ENCODE data around the gene ASH1L. TPM values are rescaled to one million over a fixed set of nuclear protein-coding genes. Genes with fewer than 3 reads are reported as not detected.

ASH1L gene
- total RNA-seq, 4 donors from 2014 or later = 58.3 to 101 (median 73.8) TPM

DNA sequence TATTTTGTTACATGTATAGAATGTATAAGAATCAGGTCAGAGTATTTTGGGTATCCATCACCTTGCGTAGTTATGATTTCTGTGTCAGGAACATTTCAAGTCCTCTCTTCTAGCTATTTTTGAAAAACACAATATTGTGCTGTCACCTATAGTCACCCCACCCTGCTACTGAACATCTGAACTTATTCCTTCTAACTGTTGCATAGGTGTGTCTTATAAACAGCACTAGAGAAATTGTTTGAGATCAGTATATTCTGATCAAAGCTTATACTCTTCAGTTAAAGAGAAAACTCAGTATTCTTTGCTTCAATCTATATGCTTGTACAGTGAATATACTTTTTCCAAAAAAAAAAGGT is 96.0 kb downstream of the ASH1L start:
- Histone ChIP-seq H3K9me3 (no peaks in the 10 kb centered on the region), H3K27me3 (no peaks in the 10 kb centered on the region), H3K4me1 (no peaks in the 10 kb centered on the region), H3K36me3 (peaks cover 0 to 23% (median 0%) of the 10 kb centered on the region in 3 donors), H3K27ac (no peak overlapping the region), H3K4me3 (no peak overlapping the region)
- DNase-seq = no peak
- TF ChIP-seq, protein P1, sequence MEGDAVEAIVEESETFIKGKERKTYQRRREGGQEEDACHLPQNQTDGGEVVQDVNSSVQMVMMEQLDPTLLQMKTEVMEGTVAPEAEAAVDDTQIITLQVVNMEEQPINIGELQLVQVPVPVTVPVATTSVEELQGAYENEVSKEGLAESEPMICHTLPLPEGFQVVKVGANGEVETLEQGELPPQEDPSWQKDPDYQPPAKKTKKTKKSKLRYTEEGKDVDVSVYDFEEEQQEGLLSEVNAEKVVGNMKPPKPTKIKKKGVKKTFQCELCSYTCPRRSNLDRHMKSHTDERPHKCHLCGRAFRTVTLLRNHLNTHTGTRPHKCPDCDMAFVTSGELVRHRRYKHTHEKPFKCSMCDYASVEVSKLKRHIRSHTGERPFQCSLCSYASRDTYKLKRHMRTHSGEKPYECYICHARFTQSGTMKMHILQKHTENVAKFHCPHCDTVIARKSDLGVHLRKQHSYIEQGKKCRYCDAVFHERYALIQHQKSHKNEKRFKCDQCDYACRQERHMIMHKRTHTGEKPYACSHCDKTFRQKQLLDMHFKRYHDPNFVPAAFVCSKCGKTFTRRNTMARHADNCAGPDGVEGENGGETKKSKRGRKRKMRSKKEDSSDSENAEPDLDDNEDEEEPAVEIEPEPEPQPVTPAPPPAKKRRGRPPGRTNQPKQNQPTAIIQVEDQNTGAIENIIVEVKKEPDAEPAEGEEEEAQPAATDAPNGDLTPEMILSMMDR (IDR thresholded peaks at IDR 0.05) = no peak
- TF ChIP-seq POLR2A (IDR thresholded peaks at IDR 0.05) = no peak

DNA sequence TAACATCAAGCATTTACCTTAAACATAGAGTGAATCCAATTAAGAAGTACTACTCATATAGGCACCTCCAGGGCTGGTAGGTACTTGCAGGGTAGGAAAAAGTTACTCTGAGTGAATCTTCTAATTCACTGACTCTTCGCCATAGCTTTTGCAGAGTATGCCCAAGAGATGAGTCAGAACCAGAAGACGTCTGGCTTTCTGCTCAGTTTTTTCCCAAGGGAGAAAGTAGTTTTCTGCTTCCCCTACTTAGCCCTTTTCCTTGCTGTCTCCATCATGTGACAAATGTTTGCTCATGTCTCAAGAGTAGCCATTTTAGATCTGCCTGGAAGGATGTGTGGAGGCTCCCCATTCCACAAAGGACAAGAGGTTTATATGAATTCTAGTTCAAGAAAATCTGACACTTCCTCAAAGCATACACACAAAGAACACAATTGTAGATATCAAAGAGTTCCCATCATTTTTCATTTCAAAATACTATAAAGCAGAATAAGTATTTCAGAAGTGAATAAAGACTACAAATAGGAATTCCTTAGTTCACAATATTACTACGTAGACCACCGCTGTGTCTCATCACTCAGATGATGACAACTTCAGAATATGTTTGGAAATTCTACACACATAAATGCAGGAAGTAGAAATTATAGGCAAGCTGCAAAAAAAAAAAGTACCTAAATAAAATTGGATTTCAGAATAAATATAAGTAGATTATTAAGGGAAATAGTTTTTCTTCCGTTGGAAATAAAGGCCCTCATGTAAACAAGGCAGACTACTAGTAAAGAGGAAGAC is 98.5 kb downstream of the ASH1L start:
- Histone ChIP-seq H3K27me3 (no peaks in the 10 kb centered on the region), H3K4me3 (no peak overlapping the region), H3K4me1 (no peaks in the 10 kb centered on the region), H3K27ac (no peak overlapping the region), H3K36me3 (peaks cover 0 to 17% (median 0%) of the 10 kb centered on the region in 3 donors), H3K9me3 (no peaks in the 10 kb centered on the region)
- DNase-seq = no peak
- TF ChIP-seq POLR2A (IDR thresholded peaks at IDR 0.05) = no peak
- TF ChIP-seq, protein P1 (IDR thresholded peaks at IDR 0.05) = no peak

DNA sequence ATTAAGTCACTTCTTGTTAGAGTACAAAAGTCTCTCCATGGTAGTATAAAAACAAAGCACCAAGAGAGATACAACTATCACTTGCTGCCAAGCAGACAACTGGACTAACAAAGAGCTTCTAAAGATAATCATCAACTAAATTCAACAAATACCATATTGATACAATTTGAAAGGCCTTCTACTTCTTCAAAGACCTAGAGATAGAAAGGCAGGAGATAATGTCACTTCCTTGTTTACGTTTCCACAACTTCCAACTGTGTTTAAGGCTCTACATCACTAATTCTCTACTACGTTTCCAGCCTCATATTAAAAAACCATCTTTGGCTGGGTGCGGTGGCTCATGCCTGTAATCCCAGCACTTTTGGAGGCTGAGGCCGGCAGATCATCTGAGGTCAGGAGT is 104.5 kb downstream of the ASH1L start:
- Histone ChIP-seq H3K9me3 (no peaks in the 10 kb centered on the region), H3K4me1 (no peaks in the 10 kb centered on the region), H3K36me3 (peaks cover 0 to 40% (median 0%) of the 10 kb centered on the region in 3 donors), H3K27me3 (no peaks in the 10 kb centered on the region), H3K4me3 (no peak overlapping the region), H3K27ac (no peak overlapping the region)
- no peak for DNase-seq
- TF ChIP-seq POLR2A (IDR thresholded peaks at IDR 0.05) = no peak
- TF ChIP-seq, protein P1 (IDR thresholded peaks at IDR 0.05) = no peak

DNA sequence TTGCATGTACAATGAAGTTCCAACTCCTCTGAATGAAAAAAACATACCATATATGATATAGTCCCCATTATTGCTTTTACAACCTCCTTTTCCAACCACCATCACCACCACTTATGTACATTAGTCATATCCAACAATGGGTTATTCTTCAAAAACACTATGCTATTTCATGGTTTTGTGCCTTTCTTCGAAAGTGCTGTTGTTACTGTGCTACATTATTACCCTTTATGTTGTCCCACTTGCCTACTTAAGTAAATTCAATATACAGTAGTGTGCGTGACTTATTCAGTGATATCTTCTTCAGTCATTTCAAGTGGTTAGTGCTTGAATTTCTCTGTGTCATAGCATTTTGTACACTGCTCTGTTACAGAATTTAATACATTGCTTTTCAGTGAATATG is 105.3 kb downstream of the ASH1L start:
- H3K9me3 ChIP-seq = no peaks in the 10 kb centered on the region
- no peaks in the 10 kb centered on the region for H3K27me3 ChIP-seq
- DNase-seq = no peak
- H3K4me3 ChIP-seq = no peak overlapping the region
- H3K36me3 ChIP-seq = peaks cover 0 to 34% (median 0%) of the 10 kb centered on the region in 3 donors
- H3K27ac ChIP-seq = no peak overlapping the region
- no peaks in the 10 kb centered on the region for H3K4me1 ChIP-seq
- TF ChIP-seq POLR2A (IDR thresholded peaks at IDR 0.05) = no peak
- TF ChIP-seq, protein P1 (IDR thresholded peaks at IDR 0.05) = no peak

DNA sequence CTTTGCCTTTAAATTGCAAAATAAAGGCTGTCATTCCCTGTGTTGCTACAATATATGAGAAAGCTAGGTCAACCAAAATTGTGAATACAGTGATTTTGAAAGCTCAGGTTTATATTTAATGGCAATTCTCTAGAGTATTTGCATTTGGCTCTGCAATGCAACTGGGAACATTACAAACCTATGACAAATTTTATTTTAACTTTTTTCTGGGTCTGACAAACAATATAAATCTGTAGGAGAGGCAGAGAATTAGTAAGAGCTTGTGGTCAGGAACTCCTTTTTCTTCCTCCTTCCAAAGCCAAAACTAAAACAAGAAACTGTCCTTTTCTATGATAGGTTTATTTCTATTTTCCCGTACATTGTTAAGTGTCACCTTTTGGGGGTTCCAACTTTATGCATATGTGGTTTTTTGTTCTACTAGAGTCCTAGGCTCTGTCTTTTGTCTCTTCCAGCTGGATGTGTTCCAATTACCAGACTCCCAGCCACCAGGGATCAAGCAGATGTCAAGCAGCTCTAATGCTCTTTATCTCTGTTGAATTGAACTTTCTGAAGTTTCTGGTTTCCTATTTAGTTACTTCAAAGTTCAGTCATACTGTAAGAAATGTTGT is 106.9 kb downstream of the ASH1L start:
- no peaks in the 10 kb centered on the region for H3K4me1 ChIP-seq
- no peak overlapping the region for H3K4me3 ChIP-seq
- peaks cover 0 to 41% (median 0%) of the 10 kb centered on the region in 3 donors for H3K36me3 ChIP-seq
- no peak for DNase-seq
- no peaks in the 10 kb centered on the region for H3K27me3 ChIP-seq
- no peak overlapping the region for H3K27ac ChIP-seq
- H3K9me3 ChIP-seq = no peaks in the 10 kb centered on the region
- TF ChIP-seq POLR2A (IDR thresholded peaks at IDR 0.05) = no peak
- TF ChIP-seq, protein P1 (IDR thresholded peaks at IDR 0.05) = no peak

All from Peyer's patch (tissue), 4 donors.